Stimulated activated CD8-positive, alpha-beta memory T cell treated with anti-CD3 and anti-CD28 coated beads, Interleukin-15, amount 100 ng/mL, for 1 hour (primary cell): ENCODE measurements around the gene IGSF21.
"Not testable (repeated sequence)": the region's sequence is repeated elsewhere in the genome, so short reads cannot be mapped to it uniquely, and the experiment has no call there.

Source experiments
- DNase-seq: peaks from one replicate; pipeline ENCODE4 v3.0.0-alpha.2; 2020; ENCODE audit warnings: low read depth

IGSF21 gene

DNA sequence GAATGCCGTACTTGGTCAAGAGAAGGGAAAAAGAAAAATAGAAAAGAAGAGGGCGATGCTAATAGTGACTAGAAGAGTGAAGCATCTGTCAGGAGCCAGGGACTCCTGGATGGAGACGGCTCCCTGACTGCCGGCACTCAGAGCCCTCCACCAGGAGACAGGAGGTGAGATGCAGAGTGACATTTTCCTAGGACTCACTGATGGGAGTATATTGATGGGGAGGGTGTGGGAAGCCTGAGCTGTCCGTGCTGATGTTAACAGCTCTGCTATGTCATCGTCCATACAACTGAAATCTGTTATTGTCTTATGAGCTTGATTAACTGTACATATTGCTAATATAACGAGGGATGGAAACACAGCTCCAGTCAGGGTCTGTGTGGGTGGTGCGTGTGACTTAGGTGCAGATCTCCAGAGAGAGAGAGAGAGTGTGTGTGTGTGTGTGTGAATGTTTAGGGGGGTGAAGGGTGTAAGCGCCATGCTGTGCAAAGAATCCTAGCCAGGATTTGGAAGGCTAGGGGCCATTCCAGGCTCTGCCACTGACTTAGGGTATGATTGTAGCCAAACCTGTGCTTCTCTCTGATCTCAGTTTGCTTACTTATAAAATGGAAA, 250.1 kb downstream of the IGSF21 start:
- no peak for DNase-seq

DNA sequence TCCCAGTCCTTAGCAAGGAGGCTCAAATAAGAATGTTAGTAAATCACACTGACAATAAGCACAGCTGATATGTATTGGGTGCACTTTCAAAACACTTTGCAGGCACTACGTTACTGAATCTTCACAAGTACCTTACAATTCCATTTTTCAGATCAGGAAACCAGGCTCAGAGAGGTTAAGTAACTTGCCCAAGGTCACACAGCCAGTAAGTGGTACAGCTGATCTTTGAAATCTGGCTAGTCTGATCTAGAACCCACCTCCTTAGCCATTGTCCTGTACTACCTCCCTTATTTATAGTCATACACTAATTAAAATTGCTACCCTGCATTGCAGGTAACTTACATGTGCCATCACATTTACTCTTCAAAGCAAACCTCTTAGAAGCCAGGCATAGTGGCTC, 251.0 kb downstream of the IGSF21 start:
- DNase-seq: no peak

DNA sequence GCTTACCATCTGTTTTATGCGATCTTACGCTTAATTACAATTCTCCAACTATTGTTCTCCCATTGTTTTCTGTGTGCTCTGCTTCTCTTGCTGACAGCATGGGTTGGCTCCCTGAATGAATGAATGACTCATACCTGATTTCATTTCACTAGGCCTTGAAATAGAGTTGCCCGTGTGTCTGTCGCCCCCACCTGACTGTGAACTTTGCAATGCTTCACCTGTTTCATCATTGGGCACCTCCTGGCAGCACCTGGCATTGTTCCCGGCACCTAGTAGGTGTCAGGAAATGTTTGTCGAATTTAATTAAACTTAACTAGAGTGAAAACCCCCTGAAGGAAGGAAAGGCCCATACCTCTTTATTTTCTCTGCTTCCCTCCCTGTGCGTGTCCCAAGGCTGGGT, 252.7 kb downstream of the IGSF21 start:
- no peak for DNase-seq

DNA sequence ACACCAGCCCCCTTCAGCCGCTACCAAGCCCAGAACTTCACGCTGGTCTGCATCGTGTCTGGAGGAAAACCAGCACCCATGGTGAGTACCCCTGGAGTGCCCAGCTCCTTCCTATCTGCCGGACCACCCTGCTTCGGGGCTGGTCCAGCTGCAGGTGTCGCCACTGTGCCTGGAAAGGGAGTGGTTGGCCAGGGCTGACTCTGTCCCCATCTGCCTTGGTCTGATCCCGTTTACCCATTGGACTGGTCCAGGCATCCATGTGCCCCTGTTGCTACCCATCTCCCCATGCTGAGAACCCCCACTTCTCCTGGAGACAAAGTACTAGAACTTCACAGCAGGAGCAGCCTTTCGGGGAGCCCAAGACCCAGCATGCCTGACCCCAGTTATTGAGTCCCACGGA, 254.6 kb downstream of the IGSF21 start:
- no peak for DNase-seq

DNA sequence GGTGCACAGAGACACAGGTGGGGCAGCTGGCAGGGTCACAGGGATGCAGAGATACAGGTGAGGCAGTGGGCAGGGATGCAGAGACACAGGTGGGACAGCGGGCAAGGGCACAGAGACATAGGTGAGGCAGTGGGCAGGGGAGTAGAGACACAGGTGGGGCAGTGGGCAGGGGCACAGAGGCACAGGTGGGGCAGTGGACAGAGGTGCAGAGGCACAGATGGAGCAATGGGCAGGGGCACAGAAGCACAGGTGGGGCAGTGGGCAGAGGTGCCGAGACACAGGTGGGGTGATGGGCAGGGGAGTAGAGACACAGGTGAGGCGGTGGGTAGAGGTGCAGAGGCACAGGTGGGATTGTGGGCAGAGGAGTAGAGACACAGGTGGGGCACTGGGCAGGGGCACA, 255.8 kb downstream of the IGSF21 start:
- DNase-seq: no peak

DNA sequence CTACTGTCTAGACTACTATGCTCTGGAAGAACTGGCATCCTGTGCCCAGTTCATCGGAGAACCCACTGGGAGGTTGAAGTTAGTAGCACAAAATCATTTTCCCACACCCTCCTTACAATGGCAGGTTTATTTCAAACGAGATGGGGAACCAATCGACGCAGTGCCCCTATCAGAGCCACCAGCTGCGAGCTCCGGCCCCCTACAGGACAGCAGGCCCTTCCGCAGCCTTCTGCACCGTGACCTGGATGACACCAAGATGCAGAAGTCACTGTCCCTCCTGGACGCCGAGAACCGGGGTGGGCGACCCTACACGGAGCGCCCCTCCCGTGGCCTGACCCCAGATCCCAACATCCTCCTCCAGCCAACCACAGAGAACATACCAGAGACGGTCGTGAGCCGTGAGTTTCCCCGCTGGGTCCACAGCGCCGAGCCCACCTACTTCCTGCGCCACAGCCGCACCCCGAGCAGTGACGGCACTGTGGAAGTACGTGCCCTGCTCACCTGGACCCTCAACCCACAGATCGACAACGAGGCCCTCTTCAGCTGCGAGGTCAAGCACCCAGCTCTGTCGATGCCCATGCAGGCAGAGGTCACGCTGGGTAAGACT, 257.6 kb downstream of the IGSF21 start:
- no peak for DNase-seq

DNA sequence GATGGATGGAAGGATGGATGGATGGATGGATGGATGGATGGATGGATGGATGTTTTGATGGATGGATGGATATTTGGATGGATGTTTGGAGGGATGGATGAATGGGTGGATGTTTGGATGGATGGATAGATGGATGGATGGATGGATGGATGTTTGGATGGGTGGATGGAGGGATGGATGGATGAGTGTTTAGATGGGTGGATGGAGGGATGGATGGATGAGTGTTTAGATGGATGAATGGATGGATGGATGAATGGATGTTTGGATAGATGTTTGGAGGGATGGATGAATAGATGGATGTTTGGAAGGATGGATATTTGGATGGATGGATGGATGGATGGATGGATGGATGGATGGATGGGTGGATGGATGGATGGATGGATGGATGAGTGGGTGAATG, 264.9 kb downstream of the IGSF21 start:
- not testable (repeated sequence) for DNase-seq

DNA sequence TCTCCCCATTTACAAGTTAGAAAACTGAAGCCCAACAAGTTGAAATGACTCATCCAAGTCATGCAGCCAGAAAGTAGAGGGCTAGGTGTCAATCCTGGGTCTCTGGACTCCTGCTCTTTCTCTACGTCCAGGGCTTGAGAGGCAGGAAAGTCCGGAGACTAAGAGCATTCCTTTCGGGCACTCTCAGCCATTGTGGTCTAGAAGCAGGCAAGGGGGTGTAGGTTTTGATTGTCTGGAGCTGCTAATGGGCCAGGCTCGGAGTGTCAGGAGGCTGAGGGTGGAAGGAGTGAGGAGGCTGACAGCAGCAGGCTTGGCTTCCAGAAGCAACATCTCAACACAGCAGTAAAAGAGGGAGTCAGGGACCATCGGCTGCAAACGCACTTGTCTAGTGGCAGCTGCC, 265.6 kb downstream of the IGSF21 start:
- DNase-seq: no peak

DNA sequence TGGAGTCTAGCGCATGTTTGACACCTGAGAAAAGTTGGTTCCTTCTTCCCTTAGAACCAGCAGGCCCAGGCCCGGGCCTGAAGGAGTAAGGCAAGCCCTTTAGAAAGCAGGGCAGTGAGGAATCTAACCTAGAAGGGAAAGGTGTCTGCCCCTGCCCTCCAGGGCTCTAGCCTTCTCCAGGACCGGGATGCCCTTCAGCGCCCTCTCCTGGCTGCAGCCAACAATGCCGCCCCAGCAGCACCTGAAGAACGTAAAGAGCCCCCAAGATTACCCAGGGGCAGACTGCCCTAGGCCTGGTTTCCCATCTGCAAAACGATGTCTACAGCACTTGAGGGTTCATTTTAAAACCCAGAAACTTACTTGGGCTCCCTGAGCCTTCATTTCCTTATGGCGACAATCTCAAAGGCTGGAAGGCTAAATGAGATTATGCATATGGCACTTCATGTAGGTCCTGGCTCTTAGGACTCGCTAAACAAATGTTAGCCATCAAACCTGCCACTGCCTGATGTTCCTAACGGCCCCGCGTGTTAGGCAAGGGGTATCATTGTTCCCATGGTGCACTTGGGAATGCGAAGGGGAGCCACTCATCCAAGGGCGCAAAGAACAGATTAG, 266.4 kb downstream of the IGSF21 start:
- no peak for DNase-seq

DNA sequence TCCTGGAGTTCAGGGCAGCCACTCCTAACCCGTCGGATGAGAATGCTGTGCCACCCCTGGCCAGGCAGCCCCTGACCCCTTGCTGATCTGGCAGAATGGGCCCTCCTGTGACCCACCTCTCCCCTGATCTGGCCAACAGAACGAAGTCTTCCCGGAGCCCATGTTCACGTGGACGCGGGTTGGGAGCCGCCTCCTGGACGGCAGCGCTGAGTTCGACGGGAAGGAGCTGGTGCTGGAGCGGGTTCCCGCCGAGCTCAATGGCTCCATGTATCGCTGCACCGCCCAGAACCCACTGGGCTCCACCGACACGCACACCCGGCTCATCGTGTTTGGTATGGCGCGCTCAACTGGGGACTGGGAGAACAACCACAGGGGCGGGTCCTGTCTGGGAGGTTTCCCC, 269.1 kb downstream of the IGSF21 start:
- no peak for DNase-seq

DNA sequence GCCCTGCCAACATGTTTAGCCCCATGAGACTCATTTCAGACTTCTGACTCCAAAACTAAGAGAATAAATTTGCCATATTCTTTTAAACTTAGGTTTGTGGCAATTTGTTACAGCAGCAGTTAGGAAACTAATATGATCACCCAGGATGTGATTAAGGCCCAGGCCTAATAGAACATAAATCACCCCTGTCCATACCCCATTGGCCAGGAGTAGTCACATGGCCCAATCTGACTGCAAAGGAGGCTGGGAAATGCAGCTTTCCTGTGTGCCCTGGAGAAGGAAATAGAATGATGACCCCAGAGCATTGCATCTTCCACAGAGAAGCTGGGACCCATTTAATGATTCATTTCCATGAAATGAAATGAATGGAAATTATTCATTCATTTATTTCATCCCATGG, 272.7 kb downstream of the IGSF21 start:
- DNase-seq: no peak

DNA sequence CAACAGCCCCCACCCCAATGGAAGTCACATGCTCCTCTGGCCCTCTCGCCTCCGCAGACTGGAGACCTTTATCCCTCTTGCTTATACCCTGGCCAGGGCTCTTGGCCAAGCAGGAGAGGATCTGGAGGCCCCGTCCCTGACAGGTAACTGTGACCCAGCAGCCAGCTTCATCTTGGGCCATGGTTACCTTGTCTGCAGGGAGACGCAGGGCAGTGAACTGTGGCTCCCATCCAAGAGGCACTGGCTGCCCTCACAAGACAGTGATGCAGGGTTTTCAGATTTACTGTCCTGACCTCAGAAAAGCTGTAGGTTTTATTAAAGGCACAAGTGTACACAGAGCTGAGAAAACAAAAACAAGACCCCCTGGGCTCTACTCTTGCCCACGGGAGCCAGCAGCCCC, 276.5 kb downstream of the IGSF21 start:
- no peak for DNase-seq

DNA sequence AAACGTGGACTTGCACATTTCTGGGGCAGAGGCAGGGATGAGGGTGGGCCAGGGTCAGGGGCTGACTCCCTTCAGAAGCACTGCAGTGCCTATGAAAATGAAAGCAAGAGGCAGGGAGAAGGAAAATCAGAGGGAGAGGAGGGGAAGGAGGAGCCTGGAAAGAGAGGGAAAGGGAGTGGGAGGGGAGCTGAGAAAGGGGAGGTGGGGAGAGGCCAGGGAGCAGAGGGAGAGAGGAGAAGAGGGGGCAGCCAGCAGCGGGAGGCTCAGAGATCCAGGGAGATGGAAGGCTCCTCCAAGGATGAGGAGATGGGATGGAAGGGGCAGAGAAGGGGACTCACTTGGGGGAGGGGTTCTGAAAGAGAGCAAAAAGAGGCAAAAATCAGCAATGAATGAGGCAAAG, 276.9 kb downstream of the IGSF21 start:
- no peak for DNase-seq

DNA sequence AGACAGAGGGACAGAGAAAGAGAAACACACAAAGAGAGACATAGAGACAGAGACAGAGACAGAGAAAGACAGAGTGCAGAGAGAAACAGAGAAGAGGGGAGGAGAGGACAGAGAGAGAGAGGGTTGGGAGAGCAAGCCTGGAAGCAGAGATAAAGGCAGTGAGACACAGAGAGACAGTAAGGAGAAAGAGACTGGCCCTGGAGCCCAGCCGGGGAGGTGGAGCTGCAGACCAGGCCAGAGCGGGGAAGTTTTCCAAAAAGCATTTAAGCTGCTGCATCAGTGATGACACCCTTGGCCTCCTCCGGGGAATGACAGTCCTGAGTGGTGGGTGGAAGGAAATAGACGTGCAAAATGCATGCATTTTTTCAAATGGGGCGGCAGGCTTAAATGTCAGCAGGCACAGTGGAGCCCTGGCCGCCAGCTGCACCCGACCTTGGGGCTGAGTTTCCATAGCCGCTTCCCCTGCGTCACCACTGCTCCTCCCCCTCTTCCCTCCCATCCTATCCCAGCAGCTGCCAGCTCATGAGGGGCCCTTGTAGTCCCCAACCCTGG, 277.7 kb downstream of the IGSF21 start:
- DNase-seq: no peak

DNA sequence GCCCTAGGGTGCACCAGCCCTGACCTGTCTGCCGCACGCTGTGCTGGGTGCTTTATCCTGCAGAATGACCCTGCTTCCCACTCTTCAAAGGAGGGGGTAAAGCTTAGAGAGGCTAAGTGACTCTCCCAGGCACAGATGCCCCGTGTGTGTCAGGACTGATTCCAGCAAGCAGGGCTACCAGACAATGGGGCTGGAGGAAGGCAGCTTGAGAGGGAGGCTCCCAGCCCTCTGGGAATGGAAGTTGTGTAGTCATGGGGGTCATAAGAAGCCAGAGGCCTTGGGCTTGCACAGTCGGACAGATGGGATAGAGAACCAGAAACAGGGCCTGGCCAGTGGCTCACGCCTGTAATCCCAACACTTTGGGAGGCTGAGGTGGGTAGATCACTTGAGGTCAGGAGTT, 279.0 kb downstream of the IGSF21 start:
- no peak for DNase-seq

DNA sequence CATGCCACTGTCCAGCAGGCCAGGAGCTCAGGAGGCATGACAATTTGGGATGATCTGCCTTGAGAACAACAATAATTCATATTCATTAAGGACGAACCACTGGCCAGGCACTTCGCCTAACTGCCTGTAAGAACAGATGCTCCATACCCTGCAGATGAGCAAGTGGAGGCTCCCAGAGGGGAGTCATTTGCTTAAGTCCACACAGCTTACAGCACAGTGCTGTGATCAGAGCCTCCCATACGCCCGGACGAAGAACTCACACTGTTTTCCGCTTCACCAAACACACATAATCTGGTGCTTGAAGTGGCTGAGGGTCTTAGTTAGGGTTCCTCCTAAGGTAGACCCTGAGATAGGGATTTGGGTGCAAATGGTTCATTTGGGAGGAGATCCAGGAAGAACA, 279.7 kb downstream of the IGSF21 start:
- DNase-seq: no peak

DNA sequence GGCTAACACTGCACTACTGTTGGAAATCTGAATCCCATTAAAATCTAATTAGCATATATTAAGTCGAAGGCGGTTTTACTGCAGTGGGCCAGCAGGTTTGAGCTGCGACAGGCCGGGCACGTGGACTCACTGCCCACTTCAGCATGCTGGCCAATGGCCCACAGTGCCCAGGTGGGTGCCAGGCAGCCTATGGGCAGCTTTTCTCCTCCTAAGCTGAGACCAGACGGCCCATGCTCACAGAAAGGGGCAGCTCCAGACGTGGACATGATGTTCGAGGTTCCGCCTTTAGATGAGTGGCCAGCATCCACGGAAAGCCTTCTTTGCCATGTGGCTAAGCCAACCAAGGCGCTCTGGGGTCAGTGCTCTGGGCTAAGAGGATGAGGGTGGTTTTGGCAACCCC, 283.4 kb downstream of the IGSF21 start:
- no peak for DNase-seq

DNA sequence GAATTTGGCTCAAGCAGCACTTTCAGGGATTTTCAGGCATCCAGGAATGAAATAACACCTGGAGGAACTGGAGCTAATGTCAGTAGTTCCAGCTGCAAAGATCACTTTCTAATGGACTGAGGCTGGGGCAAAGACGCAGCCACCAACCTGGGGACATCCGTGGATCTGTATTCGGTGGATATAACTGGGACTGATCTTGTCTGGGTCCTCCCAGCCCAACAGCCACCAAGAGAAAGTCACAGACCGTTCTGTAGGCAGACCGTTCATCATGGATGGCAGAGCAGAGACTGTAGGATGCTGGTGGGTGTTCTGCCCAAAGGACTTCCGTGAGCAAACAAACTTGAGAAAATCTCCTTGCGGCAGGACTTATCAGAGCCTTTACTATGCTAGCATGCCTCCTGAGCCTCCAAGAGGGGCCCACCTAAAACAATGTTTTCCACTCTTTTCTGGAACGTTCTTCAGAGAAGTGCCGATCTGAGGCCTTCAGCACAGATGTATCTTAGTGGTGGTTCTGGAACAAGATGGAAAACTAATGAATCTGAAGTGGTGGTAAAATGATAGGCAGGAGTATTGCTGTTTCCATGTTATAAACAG, 287.1 kb downstream of the IGSF21 start:
- DNase-seq: no peak

DNA sequence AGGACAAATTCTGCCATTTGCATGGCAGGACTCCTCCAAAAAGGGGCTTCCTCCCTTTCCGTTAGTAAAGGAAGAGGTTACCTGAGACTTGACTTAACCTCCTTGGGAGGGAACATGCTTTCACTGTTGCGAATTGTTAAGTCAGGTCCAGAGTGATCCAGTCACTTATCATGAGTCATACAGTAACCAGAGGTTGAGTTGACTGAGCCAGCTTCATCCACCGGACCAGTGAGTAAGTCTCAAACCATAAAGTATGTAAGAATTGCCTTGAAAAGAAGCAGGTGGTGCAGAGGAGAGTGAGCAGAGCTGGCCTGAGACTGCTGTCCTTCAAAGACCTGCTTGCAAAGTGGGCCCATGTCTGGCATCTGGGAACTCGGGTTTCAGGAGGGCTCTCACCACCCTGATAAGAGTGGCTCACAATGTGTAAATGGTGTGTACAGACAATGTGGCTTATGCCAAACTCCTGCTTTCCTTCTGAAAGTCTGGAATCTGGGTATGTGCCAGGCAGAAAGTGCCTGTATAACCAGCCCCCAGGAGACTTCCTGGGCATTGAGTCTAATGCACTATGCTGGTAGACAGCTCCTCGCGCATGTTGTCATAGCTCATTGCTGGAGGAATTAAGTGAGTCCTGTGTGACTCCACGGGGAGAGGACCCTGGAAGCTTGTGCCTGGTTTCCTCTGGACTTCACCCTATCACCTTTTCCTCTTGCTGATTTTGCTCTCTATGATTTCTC, 288.8 kb downstream of the IGSF21 start:
- no peak for DNase-seq

DNA sequence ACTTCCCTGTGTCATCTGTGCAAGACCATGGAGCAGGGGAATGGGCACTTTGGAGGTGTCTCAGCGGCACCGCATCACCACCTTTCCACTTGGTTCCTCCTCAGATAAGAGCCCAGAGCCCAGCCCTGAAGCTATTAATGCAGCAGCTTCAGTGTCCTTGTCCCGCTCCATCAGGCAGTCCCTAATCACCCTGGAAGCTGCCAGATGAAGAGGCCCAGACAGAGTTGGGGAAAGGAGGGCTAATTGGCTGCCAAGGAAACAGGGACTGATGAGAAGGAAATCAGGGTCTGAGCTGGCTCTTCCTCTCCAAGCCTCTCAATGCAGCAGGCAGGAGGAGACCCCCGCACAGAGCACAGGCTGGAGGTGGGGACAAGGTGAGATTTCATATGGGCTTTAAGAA, 290.0 kb downstream of the IGSF21 start:
- DNase-seq: no peak

DNA sequence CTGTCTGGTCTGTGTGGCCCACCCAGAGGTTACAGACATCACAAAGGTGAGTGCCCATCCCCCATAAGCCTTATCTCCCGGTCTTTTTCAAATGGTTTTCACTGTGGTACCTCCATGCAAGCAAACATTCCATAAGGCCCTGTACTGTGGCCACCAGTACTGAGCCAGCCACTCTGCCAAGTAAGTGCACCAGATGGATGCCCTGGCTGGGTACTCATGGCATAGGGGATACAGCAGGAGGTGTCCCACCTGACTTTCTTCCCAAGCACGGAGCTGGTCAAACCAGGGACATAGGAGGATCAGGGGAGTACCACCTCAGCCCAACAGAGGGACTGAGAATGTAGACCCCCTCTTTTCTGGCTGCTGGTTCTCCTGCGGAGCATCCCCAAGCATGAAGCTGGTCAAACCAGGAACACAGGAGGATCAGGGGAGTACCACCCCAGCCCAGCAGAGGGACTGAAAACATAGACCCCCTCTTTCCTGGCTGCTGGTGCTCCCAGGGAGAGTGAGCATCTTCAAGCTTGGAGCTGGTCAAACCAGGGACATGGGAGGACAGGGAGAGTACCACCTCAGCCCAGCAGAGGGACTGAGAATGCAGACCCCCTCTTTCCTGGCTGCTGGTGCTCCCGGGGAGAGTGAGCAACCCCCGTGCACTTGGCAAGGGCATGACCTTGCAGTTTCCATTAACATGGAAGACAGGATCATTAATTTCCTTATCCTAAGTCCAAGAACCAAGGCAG, 291.4 kb downstream of the IGSF21 start:
- no peak for DNase-seq
